CD4-positive, alpha-beta T cell treated with Interleukin-4 for 4 hours (primary cell): ENCODE measurements around the gene PLEKHN1.
"Not testable (repeated sequence)": the region's sequence is repeated elsewhere in the genome, so short reads cannot be mapped to it uniquely, and the experiment has no call there.

Experiments
- DNase-seq: peaks from one replicate; pipeline ENCODE4 v3.0.0-alpha.2; 2020

The PLEKHN1 gene

DNA sequence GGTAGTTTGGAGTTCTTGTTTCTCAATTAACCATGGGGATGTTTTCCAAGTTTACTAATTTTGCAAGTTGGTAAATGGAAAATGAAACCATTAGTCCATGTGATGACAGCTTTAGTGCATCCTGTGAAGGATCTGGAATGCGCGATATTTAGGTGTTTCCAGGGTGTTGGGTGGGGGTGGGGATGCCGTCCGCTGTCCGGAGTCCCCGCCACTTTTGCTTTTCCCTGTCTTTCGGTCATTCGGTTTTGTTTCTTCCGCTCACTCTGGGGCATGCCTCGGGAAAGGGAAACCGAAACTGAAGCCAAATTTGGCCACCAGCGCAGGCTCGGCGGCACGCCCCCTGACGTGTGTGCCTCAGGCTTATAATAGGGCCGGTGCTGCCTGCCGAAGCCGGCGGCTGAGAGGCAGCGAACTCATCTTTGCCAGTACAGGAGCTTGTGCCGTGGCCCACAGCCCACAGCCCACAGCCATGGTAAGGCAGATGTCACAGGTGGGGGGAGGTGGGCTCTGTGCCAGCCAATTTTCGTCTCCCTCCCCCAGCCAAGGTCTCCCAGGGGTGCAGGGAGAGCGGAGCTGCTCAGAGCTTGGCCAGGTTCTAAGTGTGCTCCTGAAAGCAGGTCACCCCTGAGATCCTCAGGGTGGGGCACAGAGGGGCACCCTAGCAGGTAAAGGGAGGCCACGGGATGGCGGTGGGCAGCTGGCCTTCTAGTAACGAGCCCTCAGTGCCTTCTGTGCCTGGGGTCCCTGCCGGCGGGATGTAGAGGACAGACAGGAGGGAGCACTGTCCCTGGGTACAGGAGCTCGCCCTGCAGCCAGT, 47.0 kb downstream of the PLEKHN1 start, which contains the start of gene ISG15:
Gene ISG15 (plus strand): TSS at position 393 of the 817 bp plus-strand sequence. CDS start 77 bp downstream, at position 470.
- peak; percentile 86 for DNase-seq

GRCh38 chr1:1013922-1014648, 47.8 kb downstream of the PLEKHN1 start:
- peak; percentile 20 for DNase-seq

DNA sequence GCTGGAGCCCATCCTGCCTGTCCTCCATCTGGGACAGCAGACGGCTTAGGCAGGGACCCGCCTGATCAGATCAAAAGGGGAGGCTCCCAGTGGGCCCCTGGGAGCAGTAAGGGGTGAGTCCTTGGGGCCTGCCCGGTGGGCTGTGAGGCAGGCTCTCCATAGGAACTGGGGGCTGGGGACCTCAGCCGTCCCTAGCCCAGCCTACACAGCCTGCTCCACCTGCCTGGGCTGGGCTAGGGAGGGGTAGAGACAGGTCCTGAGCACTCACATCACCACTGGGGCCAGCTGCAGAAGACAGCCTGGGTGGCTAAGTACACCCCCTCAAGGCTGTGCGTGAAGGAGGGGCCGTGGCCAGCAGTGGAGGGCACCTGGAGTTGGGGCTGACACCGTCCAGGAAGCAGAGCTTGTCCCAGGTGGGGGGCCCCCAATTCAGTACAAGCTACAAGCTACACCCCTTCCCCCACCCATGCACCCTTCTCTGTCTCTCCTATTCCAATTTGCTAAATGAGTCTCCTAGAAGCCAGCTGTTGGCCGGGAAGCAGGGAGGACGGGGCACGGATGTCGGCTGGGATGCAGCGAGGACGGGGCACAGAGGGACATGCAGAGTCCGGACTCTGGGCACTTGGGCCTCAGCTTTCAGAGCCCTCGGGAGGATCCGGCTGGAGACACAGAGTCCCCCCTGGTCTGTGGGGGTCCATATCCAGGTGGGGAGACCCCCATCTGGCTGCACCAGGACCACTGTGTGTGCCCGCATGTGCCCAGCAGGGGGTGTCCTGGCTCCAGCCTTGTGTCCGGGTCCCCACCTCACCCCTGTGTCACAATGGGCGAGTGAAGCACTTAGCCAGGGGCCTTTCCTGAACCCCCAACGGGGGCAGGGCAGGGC, 48.8 kb downstream of the PLEKHN1 start:
- no peak for DNase-seq

DNA sequence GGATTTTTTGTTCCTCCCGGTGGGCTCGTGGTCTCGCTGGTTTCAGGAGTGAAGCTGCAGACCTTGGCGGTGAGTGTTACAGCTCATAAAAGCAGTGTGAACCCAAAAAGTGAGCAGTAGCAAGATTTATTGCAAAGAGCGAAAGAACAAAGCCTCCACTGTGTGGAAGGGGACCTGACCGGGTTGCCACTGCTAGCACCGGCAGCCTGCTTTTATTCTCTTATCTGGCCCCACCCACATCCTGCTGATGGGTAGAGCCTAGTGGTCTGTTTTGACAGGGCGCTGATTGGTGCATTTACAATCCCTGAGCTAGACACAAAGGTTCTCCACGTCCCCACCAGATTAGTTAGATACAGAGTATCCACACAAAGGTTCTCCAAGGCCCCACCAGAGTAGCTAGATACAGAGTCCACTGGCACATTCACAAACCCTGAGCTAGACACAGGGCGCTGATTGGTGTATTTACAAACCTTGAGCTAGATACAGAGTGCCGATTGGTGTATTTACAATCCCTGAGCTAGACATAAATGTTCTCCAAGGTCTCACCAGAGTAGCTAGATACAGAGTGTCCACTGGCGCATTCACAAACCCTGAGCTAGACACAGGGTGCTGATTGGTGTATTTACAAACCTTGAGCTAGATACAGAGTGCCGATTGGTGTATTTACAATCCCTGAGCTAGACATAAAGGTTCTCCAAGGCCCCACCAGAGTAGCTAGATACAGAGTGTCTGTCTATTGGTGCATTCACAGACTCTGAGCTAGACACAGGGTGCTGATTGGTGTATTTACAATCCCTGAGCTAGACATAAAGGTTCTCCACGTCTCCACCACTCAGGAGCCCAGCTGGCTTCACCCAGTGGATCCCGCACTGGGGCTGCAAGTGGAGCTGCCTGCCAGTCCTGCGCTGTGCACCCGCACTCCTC, 51.4 kb downstream of the PLEKHN1 start:
- DNase-seq, result not testable (repeated sequence)

DNA sequence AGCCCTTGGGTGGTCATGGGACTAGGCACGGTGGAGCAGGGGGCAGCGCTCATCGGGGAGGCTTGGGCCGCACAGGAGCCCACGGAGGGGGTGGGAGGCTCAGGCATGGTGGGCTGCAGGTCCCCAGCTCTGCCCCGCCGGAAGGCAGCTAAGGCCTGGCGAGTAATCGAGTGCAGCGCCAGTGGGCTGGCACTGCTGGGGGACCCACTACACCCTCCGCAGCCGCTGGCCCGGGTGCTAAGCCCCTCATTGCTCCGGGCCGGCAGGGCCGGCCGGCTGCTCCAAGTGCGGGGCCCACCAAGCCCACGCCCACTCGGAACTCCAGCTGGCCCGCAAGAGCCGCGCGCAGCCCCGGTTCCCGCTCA, 52.0 kb downstream of the PLEKHN1 start:
- DNase-seq, result not testable (repeated sequence)

DNA sequence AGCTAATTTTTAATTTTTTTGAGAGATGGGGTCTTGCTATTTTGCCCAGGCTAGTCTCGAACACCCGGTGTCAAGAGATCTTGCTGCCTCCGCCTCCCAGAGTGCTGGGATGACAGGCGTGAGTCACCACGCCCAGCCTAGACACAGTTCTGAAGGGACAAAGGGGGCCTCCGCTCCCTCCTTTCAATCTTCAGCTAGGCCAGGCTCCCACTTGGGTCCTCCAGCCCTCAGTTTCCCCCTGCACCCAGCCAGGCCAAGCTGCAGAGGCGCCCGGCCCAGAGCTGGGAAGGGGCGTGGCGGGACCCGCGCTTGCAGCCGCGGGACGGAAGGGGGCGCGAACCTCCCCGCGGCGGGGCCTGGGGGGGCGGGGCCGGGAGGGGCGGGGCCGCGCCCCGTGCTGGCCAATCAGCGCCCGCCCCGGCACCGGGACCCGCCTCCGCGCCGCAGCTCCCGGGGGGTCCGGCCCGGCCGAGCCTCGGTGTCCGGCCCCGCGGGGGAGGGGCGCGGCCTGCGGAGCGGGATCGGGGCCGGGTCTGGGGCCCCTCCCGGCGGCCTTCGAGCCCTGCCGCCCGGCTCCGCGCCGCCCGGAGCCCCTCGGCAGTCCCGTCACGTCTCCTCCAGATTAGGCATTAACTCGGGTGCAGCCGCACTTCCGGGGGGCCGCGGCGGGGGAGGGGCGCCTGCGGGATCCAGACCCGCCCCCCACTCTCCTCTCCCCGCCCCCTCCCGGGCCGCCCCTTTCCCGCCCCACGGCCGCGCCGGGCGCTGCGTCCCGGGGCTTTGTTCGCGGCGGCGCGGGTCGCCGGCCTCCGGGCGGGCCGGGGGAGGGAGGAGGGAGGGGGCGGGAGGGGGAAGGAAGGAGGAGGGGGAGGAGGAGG, 53.1 kb downstream of the PLEKHN1 start:
- peak; percentile 61 for DNase-seq

DNA sequence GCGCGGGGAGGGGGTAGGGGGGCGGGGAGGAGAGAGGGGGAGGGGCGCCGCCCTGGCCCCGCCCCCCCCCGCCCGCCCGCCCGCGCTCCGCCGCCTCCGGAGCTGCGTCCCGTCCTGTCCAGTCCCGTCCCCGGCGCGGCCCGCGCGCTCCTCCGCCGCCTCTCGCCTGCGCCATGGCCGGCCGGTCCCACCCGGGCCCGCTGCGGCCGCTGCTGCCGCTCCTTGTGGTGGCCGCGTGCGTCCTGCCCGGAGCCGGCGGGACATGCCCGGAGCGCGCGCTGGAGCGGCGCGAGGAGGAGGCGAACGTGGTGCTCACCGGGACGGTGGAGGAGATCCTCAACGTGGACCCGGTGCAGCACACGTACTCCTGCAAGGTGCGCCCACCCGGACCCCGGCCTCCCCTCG, 53.7 kb downstream of the PLEKHN1 start, which contains the start of gene AGRN:
Gene AGRN (plus strand): TSS at position 121 of the 405 bp plus-strand sequence. CDS start 53 bp downstream, at position 174.
- DNase-seq, result no peak

- DNase-seq, result no peak
Observed at GRCh38 chr1:1020415-1021009, 54.2 kb downstream of the PLEKHN1 start.

DNA sequence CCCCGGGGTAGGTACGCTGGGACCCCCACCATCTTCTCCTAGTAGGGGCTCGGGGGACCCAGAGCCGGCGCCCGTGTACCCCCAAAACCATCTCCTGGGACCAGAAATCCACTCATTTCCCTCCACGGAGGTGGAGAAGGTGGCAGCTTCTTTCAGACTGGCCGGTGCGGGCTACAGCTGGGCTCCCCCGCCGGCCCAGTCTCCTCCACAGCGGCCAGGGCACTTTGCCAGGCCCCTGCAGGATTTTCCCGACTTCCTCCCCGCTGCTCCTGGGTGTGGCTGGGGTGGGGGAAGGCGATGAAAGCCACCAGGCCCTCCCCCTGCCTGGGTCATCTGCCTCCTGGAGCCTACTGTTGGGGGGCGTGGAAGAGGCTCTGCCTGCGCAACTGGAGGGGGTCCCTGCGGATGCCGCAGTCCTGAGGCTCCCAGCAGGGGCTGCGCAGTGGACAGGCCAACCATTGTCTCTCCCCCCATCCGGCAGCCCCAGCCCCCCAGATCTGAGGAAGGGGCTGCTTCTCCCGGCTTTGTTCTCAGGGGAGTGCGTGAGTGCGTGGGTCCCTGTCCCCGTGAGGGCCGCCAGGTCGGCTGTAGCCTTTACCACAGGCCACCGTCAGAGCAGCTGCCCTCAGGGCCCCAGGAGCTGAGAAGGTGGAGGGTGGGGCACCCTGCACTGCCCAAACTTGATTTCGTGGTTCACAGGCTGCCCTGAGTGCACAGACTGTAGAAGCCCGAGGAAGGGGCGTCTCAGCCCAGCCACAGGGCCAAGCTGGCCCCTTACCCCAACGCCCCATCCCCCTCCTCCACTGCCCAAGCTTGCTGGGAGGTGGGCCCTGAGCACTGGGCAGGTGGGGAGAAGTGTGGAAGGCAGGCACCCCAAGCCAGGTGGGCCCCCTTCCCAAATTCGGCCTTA, 55.0 kb downstream of the PLEKHN1 start:
- no peak for DNase-seq

DNA sequence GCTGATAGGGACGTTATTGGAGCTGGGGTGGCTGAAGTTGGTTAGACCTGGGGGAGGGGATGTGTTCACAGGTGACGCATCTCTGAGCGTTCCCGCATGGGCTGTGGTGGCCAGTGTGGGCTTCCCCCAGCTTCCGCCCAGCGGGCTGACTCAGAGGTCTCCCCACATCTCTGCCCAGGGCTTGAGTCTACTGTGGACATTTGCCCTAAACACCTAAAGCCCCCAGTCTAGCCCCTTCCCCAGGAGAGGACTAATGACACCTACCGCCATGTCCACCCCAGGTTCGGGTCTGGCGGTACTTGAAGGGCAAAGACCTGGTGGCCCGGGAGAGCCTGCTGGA, 55.6 kb downstream of the PLEKHN1 start:
- no peak for DNase-seq

GRCh38 chr1:1022302-1023009, 56.2 kb downstream of the PLEKHN1 start:
- no peak for DNase-seq

- DNase-seq, result no peak
Observed at GRCh38 chr1:1023700-1024099, 57.4 kb downstream of the PLEKHN1 start.

DNA sequence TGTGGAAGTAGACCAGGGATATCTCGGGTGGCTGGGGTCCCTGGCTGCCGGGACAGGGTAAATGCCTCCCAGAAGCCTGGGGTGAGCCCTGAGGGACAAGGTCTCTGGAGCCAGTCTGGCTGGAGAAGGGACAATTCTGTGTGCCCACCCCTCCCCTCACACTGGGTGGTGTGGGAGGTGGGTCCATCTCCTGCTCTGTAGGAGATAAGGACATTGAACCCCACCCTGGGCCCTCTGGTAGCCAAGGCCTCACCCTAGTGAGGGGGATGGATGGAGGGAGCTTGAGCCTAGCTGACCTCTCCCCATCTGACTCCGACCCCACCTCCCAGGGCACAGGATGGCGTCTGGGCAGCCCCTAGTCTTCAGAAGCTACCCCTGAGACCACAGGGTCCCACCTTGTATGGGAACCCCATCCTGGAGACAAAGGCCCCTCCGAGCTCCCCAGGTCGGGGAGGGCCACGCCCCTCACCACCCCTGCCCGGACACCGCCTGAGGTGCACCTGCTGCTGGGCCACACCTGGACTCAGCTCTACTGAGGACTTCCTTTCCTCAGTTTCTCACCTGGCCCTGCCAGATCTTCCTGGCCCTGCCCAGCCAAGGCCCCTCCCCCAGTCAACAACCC, 58.0 kb downstream of the PLEKHN1 start:
- no peak for DNase-seq

DNA sequence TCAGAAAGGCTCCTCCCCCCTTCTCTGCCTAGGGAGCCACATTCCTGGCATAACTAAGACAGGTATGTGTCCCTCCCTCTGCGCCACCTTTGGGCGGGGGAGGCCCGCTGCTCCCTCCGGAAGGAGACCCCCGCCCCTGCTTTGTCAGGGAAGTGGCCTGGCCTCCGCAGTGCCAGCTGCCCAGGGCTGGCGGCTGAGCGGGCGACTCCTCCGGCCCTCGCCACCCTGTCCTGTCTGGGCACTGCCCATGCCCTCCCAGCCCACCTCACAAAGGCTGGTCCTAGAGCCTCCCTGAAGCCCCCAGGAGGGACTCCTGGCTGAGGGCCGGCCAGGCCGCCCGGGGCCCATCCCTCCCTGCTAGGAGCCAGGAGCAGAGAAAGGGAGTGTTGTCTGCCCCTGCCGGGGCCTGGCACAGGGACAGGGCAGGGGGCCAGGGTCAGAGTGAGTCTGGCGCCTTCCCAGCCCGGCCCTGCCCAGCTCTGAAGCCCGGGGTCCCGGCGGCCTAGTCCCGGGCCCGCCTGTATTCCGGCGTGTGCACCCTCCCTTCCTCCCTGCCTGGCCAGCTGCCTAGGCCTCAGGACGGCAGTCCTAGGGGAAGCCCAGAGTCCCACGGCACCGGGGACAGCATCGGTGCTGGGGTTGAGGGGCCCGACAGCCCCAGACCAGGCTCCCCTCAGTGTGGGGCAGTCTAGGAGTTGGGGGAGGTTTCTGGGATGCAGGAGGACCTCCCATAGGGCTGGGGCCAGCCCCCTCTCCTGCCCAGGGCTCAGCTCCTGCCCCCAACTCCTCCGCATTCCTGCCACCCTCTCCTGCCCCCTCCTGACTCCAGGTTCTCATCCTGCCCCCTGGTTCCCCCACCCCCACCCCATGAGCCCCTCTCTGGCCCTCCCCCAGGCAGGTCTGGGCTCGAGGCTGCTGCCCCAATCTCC, 58.8 kb downstream of the PLEKHN1 start:
- DNase-seq, result no peak
